CD4-positive, alpha-beta T cell treated with Interleukin-21 for 1 hour (primary cell): ENCODE results near the gene NXN.
A peak's percentile ranks its signal among the peaks of the same experiment; 100 is the strongest.
"Not testable (repeated sequence)": the region's sequence is repeated elsewhere in the genome, so short reads cannot be mapped to it uniquely, and the experiment has no call there.

Experiments used
- DNase-seq: peaks from one replicate; pipeline ENCODE4 v3.0.0-alpha.2; 2020

NXN gene

DNA sequence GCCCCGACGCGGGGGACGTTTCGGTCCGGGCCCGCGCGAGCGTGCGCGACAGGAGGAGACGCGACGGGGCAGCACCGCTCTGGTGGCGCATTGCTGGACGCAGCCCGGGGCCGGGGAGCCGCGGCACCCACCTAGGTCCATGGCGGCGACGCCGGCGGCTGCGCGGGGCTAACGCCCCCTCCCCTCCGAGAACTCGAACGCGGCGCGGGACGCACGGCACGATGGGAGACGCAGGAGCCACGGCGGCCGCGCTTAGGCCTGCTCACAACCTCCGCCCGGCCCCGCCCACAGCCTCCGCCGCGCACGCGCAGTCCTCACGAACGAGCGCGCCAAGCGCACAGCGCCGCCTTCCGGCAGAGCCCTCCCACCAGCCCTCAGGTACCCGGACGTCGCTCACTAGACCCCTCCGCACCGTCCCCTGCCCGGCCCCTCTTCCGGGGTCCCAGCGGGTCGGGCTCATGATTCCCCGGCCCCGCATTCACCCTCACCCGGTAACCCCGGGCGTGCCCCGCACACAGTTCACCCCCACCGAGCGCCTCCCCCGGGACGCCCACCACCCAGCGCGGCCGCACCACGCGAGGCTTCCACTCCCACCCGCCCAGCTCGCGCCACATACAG, 227.5 kb downstream of the NXN start, which contains the start of gene GEMIN4:
TSS of gene GEMIN4 (minus strand) at position 263 of the 618 bp plus-strand sequence. CDS start at position 141, 122 bp downstream.
- DNase-seq: peak; percentile 96

DNA sequence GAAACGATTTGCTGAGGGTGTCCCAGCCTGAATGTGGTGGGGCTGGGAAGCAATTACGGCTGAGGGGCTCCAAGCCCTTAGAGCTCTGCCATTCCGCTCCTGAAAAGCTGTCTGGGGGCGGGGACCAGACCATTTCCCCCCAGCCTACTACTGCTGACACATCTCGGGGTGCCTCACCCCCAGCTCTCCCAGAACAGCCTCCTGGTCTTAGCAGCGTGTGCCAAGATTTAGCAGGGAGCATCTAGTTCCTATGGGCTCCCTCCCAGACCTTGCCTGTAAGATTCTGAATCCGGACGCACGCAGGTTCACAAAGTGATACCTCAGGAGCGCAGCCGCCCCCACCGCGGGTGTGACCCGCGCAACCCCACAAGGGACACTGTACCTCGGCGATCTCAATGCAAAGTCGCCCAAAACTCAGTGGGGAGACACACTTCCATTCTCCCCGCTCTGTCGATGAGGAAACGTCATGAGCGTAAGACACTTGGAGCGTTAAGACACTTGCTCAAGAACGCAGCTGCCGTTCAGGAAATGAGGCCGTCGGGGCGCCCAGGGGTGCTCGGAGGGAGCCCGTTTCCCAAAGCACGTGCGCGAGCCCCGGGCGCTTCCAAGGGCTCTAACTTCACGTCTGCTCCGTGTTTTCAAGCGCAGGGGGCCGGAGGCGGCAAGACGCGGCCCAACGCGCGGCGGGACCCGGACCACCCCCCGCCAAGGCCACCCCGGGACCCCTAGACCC, 228.1 kb downstream of the NXN start:
- peak; percentile 54 for DNase-seq

DNA sequence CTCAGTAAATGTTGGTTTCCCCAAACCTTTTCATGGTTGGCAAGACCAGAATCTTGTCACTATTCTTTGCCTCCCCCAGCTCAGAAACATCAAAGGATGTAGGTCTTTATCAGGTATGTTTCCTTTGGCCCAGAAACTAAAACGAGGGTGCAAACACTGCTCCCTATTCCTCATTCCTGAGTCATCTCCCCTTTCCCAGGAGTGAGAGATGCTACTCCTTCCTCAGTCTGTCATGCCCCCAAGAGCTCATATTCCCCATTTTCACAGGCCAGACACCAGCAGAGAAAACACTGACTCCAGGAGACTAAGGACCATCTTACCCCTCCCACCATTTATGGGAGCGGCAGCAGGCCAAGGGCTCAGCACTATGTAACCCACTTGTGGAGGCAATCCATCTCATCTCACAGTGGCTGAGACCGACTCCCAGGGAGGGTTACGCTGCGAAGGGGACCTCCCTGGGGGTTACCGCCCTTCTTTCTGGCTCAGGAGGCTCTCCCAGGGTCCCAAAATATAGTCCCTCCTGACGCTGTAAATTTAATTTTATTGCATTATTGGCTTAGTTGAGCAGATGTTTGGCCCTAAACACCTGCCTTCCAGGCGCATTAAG, 229.0 kb downstream of the NXN start:
- no peak for DNase-seq

DNA sequence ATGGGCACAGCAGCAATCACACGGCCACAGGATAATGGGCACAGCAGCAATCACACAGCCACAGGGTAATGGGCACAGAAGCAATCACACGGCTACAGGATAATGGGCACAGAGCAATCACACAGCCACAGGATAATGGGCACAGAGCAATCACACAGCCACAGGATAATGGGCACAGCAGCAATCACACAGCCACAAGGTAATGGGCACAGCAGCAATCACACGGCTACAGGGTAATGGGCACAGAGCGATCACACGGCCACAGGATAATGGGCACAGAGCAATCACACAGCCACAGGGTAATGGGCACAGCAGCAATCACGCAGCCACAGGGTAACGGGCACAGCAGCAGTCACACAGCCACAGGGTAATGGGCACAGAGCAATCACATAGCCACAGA, 230.2 kb downstream of the NXN start:
- DNase-seq: not testable (repeated sequence)
